Fibroblast of the aortic adventitia (primary cell): ENCODE measurements around the gene LAMA2. TPM values are rescaled to one million over a fixed set of nuclear protein-coding genes. Genes with fewer than 3 reads are reported as not detected.
A peak's percentile ranks its signal among the peaks of the same experiment; 100 is the strongest.

Experiments used
- DNase-seq: peaks from one replicate; pipeline ENCODE4 v3.0.0-alpha.2; 2010; ENCODE audit warnings: low read depth
- H3K4me3 ChIP-seq: 2 replicates; pipeline ENCODE4 v1.5.1; 2011; ENCODE audit warnings: low read depth, mild to moderate bottlenecking, control low read depth, low read length, moderate library complexity
- total RNA-seq: library from RNA; depleted of rRNA; stranded (reverse); fragments of >200 nt; gene quantifications from 2 replicates; pipeline ENCODE4 v1.2.3, GENCODE V29; 2012; ENCODE audit warnings: low replicate concordance
- TF ChIP-seq, protein P1 (sequence below): IDR thresholded peaks from 2 replicates; pipeline ENCODE4 v1.5.1; 2011; ENCODE audit warnings: mild to moderate bottlenecking, low read length, control low read depth, inconsistent platforms; ENCODE audit not compliant: insufficient read depth

Gene LAMA2
- total RNA-seq, 1 donor: 99.1 TPM

DNA sequence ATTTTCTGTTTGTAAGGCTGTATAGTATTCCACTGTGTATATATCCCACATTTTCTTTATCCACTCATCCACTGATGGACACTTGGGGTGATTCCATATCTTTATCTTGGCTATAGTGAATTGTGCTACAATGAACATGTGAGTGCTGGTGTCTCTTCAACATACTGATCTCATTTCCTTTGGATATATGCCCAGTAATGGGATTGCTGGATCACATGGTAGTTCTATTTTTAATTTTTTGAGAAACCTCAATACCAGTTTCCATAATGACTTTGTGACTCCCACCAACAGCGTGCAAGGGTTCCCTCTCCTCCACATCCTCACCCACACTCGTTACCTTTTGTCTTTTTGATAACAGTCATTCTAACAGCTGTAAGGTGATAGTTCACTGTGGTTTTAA, 661.0 kb downstream of the LAMA2 start:
- DNase-seq: peak; percentile 32
- H3K4me3 ChIP-seq: no peak overlapping the region
- TF ChIP-seq, protein P1, sequence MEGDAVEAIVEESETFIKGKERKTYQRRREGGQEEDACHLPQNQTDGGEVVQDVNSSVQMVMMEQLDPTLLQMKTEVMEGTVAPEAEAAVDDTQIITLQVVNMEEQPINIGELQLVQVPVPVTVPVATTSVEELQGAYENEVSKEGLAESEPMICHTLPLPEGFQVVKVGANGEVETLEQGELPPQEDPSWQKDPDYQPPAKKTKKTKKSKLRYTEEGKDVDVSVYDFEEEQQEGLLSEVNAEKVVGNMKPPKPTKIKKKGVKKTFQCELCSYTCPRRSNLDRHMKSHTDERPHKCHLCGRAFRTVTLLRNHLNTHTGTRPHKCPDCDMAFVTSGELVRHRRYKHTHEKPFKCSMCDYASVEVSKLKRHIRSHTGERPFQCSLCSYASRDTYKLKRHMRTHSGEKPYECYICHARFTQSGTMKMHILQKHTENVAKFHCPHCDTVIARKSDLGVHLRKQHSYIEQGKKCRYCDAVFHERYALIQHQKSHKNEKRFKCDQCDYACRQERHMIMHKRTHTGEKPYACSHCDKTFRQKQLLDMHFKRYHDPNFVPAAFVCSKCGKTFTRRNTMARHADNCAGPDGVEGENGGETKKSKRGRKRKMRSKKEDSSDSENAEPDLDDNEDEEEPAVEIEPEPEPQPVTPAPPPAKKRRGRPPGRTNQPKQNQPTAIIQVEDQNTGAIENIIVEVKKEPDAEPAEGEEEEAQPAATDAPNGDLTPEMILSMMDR: no peak

DNA sequence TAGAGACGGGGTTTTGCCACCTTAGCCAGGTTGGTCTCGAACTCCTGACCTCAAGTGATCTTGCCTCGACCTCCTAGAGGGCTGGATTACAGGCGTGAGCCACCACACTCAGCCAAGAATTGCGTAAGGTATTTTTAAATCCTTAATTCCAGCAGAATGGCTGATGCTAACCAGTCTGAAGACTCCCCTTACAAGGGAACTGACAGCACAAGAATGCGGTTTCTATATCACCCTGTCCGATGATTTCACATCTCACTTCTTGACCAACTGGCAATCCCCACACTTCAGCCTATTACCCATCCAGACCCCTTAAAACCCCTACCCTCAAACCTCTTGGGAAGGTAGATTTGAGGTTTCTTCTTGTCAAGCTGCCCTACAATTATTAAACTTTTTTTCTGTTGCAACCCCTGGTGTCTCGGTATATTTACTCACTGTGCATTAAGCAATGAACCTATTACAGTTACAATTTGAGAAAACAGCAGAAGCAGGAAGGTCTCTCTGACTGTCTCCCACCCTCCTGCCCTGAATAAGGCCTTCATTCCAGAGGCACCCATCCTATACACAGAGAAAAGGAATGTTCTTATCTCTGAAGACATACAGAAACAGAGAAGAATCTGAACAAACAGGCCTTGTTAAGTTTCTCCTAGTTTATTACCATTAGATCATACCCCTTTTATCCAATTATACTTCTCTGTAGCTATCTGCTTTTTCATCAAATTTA, 662.1 kb downstream of the LAMA2 start:
- TF ChIP-seq, protein P1: no peak
- DNase-seq: no peak
- H3K4me3 ChIP-seq: no peak overlapping the region

DNA sequence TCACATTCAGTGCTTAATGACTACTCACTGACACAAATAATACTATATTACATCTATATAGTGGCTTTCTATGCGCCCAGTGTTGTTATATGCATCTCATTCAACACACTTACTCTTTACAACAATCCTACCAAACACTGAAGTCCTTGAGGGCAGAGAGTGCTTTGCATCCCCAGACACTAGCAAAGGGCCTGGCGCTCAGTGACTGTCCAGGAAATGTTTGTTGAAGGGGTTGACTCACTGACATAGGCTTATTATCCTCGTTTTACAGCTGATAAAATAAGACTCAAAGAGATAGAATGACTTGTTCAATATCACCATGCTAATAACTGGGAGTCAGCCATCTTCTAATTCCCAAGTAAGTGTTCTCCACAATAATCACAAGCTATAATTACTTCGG, 663.8 kb downstream of the LAMA2 start:
- no peak for DNase-seq
- TF ChIP-seq, protein P1: no peak
- H3K4me3 ChIP-seq: no peak overlapping the region

DNA sequence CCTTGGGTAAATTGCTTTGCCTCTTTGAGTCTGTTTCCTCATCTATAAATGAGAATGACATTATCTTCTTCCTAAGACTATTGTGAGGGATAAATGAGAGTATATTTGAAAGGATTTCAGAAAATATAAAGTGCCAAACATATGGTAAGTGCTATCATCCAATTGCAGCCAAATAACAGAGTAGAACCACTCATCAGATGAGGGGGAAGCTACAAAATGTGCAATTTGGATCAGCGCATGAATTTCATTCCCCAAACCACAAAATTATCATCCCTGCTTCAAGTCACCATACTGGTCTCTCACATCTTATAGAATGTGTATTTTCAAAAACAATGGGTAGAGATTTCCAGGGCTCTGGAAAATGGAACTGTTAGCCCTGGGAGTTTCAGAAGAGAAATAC, 668.5 kb downstream of the LAMA2 start:
- DNase-seq: no peak
- TF ChIP-seq, protein P1: no peak
- H3K4me3 ChIP-seq: no peak overlapping the region

DNA sequence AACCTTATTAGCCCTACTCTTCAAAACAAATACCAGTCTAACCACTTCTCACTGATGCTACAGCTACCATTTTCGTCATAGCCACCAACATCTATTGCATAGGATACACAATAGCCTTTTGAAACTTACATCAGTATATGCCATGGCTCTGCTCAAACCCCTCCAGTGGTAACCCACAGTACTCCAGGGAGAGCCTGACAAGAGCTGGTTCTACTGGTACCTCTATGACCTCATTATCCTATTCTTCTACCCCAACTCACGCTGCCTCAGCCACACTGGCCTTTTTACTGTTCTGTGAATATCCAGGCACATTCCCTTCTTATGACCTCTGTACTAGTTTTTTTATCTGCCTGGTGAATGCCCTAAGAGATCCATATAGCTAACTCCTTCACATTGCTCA, 669.5 kb downstream of the LAMA2 start:
- no peak overlapping the region for H3K4me3 ChIP-seq
- no peak for DNase-seq
- TF ChIP-seq, protein P1: no peak

DNA sequence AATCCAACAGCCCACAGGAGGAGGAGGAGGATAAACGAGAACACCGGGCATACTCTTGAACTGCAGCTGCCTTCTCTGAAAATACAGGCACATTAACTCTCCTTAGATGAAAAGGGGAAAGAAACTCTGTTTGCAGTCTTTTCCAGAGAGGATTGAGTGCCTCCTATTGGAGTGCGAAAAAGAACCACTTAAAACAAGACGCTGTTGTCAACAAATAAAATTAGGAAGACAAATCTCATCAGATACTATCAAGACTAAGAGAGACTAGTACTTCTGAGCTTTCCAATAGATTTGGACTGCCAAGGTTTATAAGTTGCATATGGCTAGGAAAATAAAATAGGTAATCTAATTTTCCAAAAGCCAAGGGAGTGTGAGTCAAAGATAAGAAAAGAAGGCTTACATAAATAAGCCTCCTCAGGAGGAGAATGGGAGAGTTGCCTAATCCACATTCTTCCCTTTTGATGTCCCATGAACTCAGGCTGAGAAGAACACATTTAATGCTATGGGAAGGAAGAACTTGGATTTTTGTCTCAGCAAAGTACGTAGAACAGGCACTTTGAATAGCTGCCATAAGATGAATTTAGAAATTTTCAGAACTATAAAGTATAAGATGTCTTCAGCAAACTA, 672.4 kb downstream of the LAMA2 start:
- no peak overlapping the region for H3K4me3 ChIP-seq
- TF ChIP-seq, protein P1: no peak
- peak; percentile 95 for DNase-seq

DNA sequence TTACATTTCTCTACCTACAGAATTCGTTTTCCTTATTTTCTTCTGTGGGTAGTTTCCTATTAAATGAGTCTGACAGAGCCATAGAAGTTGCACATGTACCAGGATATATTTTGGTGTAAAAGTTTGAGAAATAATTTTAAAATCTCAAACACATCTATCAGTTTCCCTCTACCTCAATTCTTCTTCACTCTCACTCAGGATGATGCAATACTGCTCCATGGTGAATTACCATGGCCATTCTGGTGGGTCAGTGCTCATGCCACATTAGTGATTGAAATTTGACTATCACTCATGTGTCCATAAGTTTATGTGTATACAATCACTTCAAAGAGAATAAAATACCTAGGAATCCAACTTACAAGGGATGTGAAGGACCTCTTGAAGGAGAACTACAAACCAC, 675.3 kb downstream of the LAMA2 start:
- no peak for DNase-seq
- TF ChIP-seq, protein P1: no peak

More for the DNA sequence above, 675.3 kb downstream of the LAMA2 start:
- no peak overlapping the region for H3K4me3 ChIP-seq
